DOHH2 (cell line): ENCODE data around the gene LCN9.

Experiments
- H3F3A ChIP-seq: fragments of 200-600 bp; sonication (generic), shearing (Covaris generic); 2 replicates; pipeline ENCODE4 v1.6.0; 2016; ENCODE audit warnings: antibody characterized with exemption, mild to moderate bottlenecking; ENCODE audit not compliant: control insufficient read depth, insufficient read depth
- H3K27ac ChIP-seq: fragments of 200-600 bp; sonication (generic); 2 replicates; pipeline ENCODE4 v1.5.1; 2014; ENCODE audit warnings: low read depth, mild to moderate bottlenecking, low read length, moderate library complexity
- H3K27me3 ChIP-seq: fragments of 200-600 bp; sonication (generic); 2 replicates; pipeline ENCODE4 v1.6.1; 2014; ENCODE audit warnings: mild to moderate bottlenecking, low read length, mixed read lengths; ENCODE audit not compliant: control insufficient read depth
- H3K36me3 ChIP-seq: fragments of 200-600 bp; sonication (generic); 2 replicates; pipeline ENCODE4 v1.6.1; 2014; ENCODE audit warnings: mild to moderate bottlenecking, low read length, moderate library complexity, mixed read lengths; ENCODE audit not compliant: control insufficient read depth
- H3K4me1 ChIP-seq: fragments of 200-600 bp; sonication (generic); 2 replicates; pipeline ENCODE4 v1.6.1; 2014; ENCODE audit warnings: mild to moderate bottlenecking, low read length, mixed read lengths; ENCODE audit not compliant: control insufficient read depth
- H3K4me2 ChIP-seq: fragments of 200-600 bp; sonication (generic); 2 replicates; pipeline ENCODE4 v1.6.0; 2014; ENCODE audit warnings: mild to moderate bottlenecking, low read length, moderate library complexity
- H3K4me3 ChIP-seq: fragments of 200-600 bp; sonication (generic); 2 replicates; pipeline ENCODE4 v1.5.1; 2014; ENCODE audit warnings: mild to moderate bottlenecking, low read length, mixed read lengths
- H3K79me2 ChIP-seq: fragments of 200-600 bp; sonication (generic); 2 replicates; pipeline ENCODE4 v1.6.1; 2014; ENCODE audit warnings: mild to moderate bottlenecking, low read length, mixed read lengths; ENCODE audit not compliant: control insufficient read depth
- H3K9me2 ChIP-seq: fragments of 200-600 bp; sonication (generic); replicated peaks from 2 replicates; pipeline ENCODE4 v1.6.1; 2014; ENCODE audit warnings: mild to moderate bottlenecking, low read length, mixed read lengths; ENCODE audit not compliant: control insufficient read depth
- H3K9me3 ChIP-seq: fragments of 200-600 bp; sonication (generic); 2 replicates; pipeline ENCODE4 v1.6.1; 2014; ENCODE audit warnings: antibody characterized with exemption, low read length, mixed read lengths; ENCODE audit not compliant: control insufficient read depth, insufficient read depth
- H4K20me1 ChIP-seq: fragments of 200-600 bp; sonication (generic); 2 replicates; pipeline ENCODE4 v1.6.0; 2014; ENCODE audit warnings: low read depth, mild to moderate bottlenecking, antibody characterized with exemption, low read length, moderate library complexity; ENCODE audit not compliant: control insufficient read depth, insufficient read depth
- EZH2phosphoT487 ChIP-seq: fragments of 200-600 bp; sonication (generic); IDR thresholded peaks from 2 replicates; pipeline ENCODE4 v1.6.1; 2017; ENCODE audit warnings: borderline replicate concordance, mild to moderate bottlenecking, antibody characterized with exemption, low read length, moderate library complexity, mixed read lengths
- TF ChIP-seq, protein P1 (sequence below): fragments of 200-600 bp; sonication (generic); IDR thresholded peaks from one replicate; pipeline ENCODE4 v1.5.1; 2014; ENCODE audit warnings: antibody characterized with exemption, mild to moderate bottlenecking, low read depth, low read length; ENCODE audit not compliant: poor library complexity, severe bottlenecking

Gene LCN9

DNA sequence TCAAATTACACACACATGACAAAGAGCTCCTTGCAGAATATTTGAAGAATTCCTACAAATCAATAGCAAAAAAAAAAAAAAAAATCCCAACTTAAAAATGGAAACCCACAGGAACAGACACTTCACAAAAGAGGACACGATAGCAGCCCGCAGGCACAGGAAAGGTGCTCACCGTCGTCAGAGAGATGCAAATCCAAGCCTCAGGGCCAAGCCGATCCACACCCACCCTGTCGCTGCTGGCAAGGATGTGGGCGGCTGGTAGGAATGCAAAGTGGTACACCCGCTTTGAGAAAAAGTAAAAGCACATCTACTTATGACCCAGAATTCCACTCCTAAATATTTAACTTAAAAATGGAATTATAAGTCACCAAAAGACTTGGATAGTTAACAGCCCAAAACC lies 10.8 kb downstream of the LCN9 start:
- no peak for TF ChIP-seq EZH2phosphoT487
- H3K9me3 ChIP-seq: no peaks in the 10 kb centered on the region
- no peaks in the 10 kb centered on the region for H3K27me3 ChIP-seq
- H4K20me1 ChIP-seq: no peaks in the 10 kb centered on the region
- H3K27ac ChIP-seq: no peak overlapping the region
- no peaks in the 10 kb centered on the region for H3F3A ChIP-seq
- no peak overlapping the region for H3K4me2 ChIP-seq
- H3K4me1 ChIP-seq: no peaks in the 10 kb centered on the region
- H3K4me3 ChIP-seq: no peak overlapping the region
- H3K36me3 ChIP-seq: no peaks in the 10 kb centered on the region
- H3K9me2 ChIP-seq: no peaks in the 10 kb centered on the region
- H3K79me2 ChIP-seq: no peaks in the 10 kb centered on the region

DNA sequence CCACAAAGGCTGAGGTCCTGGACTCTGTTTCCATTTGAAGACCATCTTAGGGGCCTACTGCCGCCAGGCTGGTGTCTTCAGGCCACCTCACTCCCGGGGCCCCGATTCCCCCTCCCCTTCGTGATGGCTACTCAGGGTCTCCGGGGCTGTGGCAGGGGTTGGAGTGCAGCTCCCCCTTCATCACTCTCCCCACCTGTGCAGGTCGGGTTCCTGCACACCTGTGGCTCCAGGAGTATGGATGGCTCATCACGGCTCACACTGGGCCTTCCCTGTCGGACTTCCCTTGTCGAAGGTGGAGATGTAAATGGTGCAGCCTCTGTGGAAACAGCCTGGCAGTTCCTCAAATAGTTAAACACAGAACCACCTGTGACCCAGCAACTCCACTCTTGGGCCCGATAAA lies 11.9 kb downstream of the LCN9 start:
- Histone ChIP-seq H3F3A (no peaks in the 10 kb centered on the region), H3K36me3 (no peaks in the 10 kb centered on the region), H3K4me3 (no peak overlapping the region), H3K27me3 (no peaks in the 10 kb centered on the region), H3K9me2 (no peaks in the 10 kb centered on the region), H3K27ac (no peak overlapping the region), H3K4me1 (no peaks in the 10 kb centered on the region), H3K9me3 (no peaks in the 10 kb centered on the region), H4K20me1 (no peaks in the 10 kb centered on the region), H3K4me2 (no peak overlapping the region), H3K79me2 (no peaks in the 10 kb centered on the region)
- TF ChIP-seq, protein P1, sequence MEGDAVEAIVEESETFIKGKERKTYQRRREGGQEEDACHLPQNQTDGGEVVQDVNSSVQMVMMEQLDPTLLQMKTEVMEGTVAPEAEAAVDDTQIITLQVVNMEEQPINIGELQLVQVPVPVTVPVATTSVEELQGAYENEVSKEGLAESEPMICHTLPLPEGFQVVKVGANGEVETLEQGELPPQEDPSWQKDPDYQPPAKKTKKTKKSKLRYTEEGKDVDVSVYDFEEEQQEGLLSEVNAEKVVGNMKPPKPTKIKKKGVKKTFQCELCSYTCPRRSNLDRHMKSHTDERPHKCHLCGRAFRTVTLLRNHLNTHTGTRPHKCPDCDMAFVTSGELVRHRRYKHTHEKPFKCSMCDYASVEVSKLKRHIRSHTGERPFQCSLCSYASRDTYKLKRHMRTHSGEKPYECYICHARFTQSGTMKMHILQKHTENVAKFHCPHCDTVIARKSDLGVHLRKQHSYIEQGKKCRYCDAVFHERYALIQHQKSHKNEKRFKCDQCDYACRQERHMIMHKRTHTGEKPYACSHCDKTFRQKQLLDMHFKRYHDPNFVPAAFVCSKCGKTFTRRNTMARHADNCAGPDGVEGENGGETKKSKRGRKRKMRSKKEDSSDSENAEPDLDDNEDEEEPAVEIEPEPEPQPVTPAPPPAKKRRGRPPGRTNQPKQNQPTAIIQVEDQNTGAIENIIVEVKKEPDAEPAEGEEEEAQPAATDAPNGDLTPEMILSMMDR: no peak
- no peak for TF ChIP-seq EZH2phosphoT487

DNA sequence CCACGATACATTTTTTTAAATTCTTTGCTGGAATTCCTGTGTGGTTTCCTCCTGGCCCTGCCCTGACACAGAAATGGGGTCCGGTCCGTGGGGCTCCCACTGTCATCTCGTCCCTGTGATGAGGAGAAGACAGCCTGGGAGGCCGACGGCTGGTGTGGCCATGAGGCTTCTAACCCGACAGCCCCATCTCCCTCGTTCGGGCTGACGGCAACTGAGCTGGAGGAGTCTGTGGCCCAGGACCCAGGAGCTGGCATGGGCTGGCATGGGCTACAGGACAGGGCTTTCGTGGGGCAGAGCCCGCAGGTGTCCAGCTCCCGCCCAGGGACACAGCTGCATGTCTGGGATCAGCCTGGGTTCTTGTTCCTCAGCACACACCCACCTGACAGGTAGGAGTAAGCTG lies 13.8 kb downstream of the LCN9 start:
- Histone ChIP-seq H3K9me2 (no peaks in the 10 kb centered on the region), H3K9me3 (no peaks in the 10 kb centered on the region), H4K20me1 (no peaks in the 10 kb centered on the region), H3K27me3 (no peaks in the 10 kb centered on the region), H3K4me1 (no peaks in the 10 kb centered on the region), H3K27ac (no peak overlapping the region), H3F3A (no peaks in the 10 kb centered on the region), H3K36me3 (no peaks in the 10 kb centered on the region), H3K4me3 (no peak overlapping the region), H3K4me2 (no peak overlapping the region), H3K79me2 (no peaks in the 10 kb centered on the region)
- TF ChIP-seq, protein P1: no peak
- TF ChIP-seq EZH2phosphoT487: no peak

DNA sequence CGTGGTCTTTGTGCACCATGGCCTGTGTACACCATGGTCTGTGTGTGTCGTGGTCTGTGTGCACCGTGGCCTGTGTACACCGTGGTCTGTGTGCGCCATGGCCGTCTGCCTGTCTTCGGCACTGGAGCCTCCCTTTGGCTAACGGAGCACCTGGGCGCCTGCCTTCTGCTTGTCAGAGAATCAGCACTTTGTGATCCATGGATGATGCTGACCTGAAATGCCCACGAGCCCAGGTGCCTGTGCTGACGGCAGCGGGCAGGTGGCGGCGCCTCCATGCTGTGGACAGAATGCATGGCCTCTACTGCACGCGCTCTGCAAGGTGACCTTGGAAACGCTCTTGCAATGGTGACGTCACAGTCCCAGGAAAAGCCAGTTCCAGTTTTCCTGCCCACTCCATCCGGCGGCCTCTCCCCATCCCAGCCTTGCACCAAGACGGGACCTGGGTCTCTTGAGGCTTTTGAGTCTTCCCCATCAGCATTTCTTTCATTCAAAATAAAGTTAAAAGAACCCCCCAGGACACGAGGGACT lies 14.6 kb downstream of the LCN9 start:
- no peak overlapping the region for H3K27ac ChIP-seq
- H3K4me3 ChIP-seq: no peak overlapping the region
- H3F3A ChIP-seq: no peaks in the 10 kb centered on the region
- H4K20me1 ChIP-seq: no peaks in the 10 kb centered on the region
- H3K79me2 ChIP-seq: no peaks in the 10 kb centered on the region
- H3K36me3 ChIP-seq: no peaks in the 10 kb centered on the region
- TF ChIP-seq, protein P1: no peak
- no peak overlapping the region for H3K4me2 ChIP-seq
- no peaks in the 10 kb centered on the region for H3K27me3 ChIP-seq
- H3K9me2 ChIP-seq: no peaks in the 10 kb centered on the region
- H3K4me1 ChIP-seq: no peaks in the 10 kb centered on the region
- H3K9me3 ChIP-seq: no peaks in the 10 kb centered on the region
